Fibroblast of lung (primary cell): ENCODE results near the gene SYNJ2. TPM values are rescaled to one million over a fixed set of nuclear protein-coding genes. Genes with fewer than 3 reads are reported as not detected.

Source experiments
- DNase-seq, 2 donors: peaks; one replicate each; pipeline versions ENCODE4 v3.0.0 to v3.0.0-alpha.2; 2010; ENCODE audit warnings: low read depth in 2 of 2
- H2AFZ ChIP-seq: 2 replicates; pipeline ENCODE4 v1.5.1; 2012; ENCODE audit warnings: low read length, control low read depth, inconsistent platforms
- H3K27ac ChIP-seq: 2 replicates; pipeline ENCODE4 v1.5.1; 2011; ENCODE audit warnings: low read length, control low read depth; ENCODE audit not compliant: insufficient read depth
- H3K27me3 ChIP-seq: 2 replicates; pipeline ENCODE4 v1.5.1; 2011; ENCODE audit warnings: mild to moderate bottlenecking, low read length; ENCODE audit not compliant: control insufficient read depth, insufficient read depth
- H3K36me3 ChIP-seq: 2 replicates; pipeline ENCODE4 v1.5.1; 2011; ENCODE audit warnings: low read length; ENCODE audit not compliant: control insufficient read depth, insufficient read depth
- H3K4me1 ChIP-seq: 2 replicates; pipeline ENCODE4 v1.5.1; 2011; ENCODE audit warnings: low read length; ENCODE audit not compliant: control insufficient read depth, insufficient read depth; ENCODE audit errors: extremely low read depth
- H3K4me2 ChIP-seq: 2 replicates; pipeline ENCODE4 v1.5.1; 2011; ENCODE audit warnings: low read length, control low read depth; ENCODE audit not compliant: insufficient read depth; ENCODE audit errors: extremely low read depth
- H3K4me3 ChIP-seq, 4 experiments: fragments of 200-600 bp in 1 of 4; sonication (generic) in 1 of 4; replicated peaks in 1 of 4; 2 replicates each; pipeline ENCODE4 v1.5.1; 2011 to 2016; ENCODE audit warnings: low read length in 4 of 4, low read depth in 3 of 4, mild to moderate bottlenecking in 3 of 4, control low read depth in 2 of 4, inconsistent platforms in 1 of 4, mixed read lengths in 1 of 4; ENCODE audit not compliant: insufficient read depth in 1 of 4; ENCODE audit errors: control extremely low read depth in 1 of 4
- H3K79me2 ChIP-seq: 2 replicates; pipeline ENCODE4 v1.5.1; 2012; ENCODE audit warnings: mild to moderate bottlenecking, low read length, inconsistent platforms; ENCODE audit not compliant: control insufficient read depth, insufficient read depth
- H3K9ac ChIP-seq: 2 replicates; pipeline ENCODE4 v1.5.1; 2011; ENCODE audit warnings: mild to moderate bottlenecking, low read length, control low read depth; ENCODE audit not compliant: insufficient read depth
- H3K9me3 ChIP-seq: 2 replicates; pipeline ENCODE4 v1.5.1; 2012; ENCODE audit warnings: low read depth, low read length; ENCODE audit not compliant: control insufficient read depth, insufficient read depth
- H4K20me1 ChIP-seq: 2 replicates; pipeline ENCODE4 v1.5.1; 2011; ENCODE audit warnings: low read length; ENCODE audit not compliant: control insufficient read depth, insufficient read depth; ENCODE audit errors: extremely low read depth
- EZH2 ChIP-seq: IDR thresholded peaks from 2 replicates; pipeline ENCODE4 v1.5.1; 2012; ENCODE audit warnings: low read length, control low read depth, mild to moderate bottlenecking; ENCODE audit errors: missing control alignments
- polyA plus RNA-seq, 2 donors: library from polyadenylated mRNA; depleted of rRNA in 1 of 2; stranded (reverse) in 1 of 2; unstranded in 1 of 2; fragments of >200 nt; gene quantifications; 2 replicates each; pipeline ENCODE4 v1.2.1, GENCODE V29; 2011 to 2012; ENCODE audit warnings: missing spikeins in 1 of 2
- total RNA-seq: library from RNA; depleted of rRNA; stranded (reverse); fragments of >200 nt; gene quantifications from 2 replicates; pipeline ENCODE4 v1.2.1, GENCODE V29; 2014
- TF ChIP-seq, protein P1 (sequence below), 2 donors: IDR thresholded peaks in 1 of 2; conservative IDR thresholded peaks in 1 of 2; 1 replicate in 1 of 2; 2 replicates in 1 of 2; pipeline ENCODE4 v1.5.1; 2011 to 2012; ENCODE audit warnings: low read length in 2 of 2, control low read depth in 1 of 2, inconsistent platforms in 1 of 2, low read depth in 1 of 2, mild to moderate bottlenecking in 1 of 2

Gene SYNJ2
- total and polyA plus RNA-seq, 2 donors (not counting 1 experiment from before 2014, with no cell fraction given) = 23.5 to 57.3 TPM

DNA sequence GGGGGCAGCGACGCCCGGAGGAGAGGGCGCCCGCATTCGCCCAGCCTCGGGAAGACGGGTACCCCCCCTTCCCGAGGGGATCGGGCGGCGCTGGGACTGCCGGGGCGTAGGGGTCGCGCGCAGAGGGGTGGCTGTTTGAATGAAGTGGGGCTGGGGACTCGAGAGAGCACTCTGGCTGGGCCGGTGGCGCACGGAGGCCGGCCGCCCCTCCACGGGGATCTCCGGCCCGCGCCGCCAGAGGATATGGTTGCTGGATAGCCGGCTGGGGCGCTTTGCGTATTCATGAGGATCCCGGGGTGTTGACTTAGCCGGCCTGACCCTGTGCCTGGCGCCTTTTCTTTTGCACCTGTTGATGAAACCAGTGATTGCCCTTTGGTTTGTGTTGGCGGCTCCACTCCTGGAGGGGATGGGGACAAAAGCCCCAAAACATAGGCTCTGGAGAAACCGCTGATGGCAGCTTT is 469 bp downstream of the SYNJ2 start:
- H3K9me3 ChIP-seq = no peaks in the 10 kb centered on the region
- H4K20me1 ChIP-seq = no peaks in the 10 kb centered on the region
- H3K27ac ChIP-seq = peak overlapping the region; percentile 81
- H3K36me3 ChIP-seq = no peaks in the 10 kb centered on the region
- no peak overlapping the region for H2AFZ ChIP-seq
- DNase-seq = peak; percentile 42 to 45
- peak overlapping the region; percentile 96 for H3K9ac ChIP-seq
- peak overlapping the region; percentile 87 for H3K4me2 ChIP-seq
- peak overlapping the region; percentile 90 to 98 (median 92) for H3K4me3 ChIP-seq
- peaks cover 51% of the 10 kb centered on the region for H3K79me2 ChIP-seq
- H3K4me1 ChIP-seq = peaks cover 13% of the 10 kb centered on the region
- TF ChIP-seq, protein P1, sequence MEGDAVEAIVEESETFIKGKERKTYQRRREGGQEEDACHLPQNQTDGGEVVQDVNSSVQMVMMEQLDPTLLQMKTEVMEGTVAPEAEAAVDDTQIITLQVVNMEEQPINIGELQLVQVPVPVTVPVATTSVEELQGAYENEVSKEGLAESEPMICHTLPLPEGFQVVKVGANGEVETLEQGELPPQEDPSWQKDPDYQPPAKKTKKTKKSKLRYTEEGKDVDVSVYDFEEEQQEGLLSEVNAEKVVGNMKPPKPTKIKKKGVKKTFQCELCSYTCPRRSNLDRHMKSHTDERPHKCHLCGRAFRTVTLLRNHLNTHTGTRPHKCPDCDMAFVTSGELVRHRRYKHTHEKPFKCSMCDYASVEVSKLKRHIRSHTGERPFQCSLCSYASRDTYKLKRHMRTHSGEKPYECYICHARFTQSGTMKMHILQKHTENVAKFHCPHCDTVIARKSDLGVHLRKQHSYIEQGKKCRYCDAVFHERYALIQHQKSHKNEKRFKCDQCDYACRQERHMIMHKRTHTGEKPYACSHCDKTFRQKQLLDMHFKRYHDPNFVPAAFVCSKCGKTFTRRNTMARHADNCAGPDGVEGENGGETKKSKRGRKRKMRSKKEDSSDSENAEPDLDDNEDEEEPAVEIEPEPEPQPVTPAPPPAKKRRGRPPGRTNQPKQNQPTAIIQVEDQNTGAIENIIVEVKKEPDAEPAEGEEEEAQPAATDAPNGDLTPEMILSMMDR (conservative IDR thresholded peaks at IDR 0.05 in 1 of 2, IDR thresholded peaks at IDR 0.05 in 1 of 2; ENCODE audit: low read depth in 1 of 2, low read length in 2 of 2) = no peak
- TF ChIP-seq EZH2 = no peak
- no peaks in the 10 kb centered on the region for H3K27me3 ChIP-seq

DNA sequence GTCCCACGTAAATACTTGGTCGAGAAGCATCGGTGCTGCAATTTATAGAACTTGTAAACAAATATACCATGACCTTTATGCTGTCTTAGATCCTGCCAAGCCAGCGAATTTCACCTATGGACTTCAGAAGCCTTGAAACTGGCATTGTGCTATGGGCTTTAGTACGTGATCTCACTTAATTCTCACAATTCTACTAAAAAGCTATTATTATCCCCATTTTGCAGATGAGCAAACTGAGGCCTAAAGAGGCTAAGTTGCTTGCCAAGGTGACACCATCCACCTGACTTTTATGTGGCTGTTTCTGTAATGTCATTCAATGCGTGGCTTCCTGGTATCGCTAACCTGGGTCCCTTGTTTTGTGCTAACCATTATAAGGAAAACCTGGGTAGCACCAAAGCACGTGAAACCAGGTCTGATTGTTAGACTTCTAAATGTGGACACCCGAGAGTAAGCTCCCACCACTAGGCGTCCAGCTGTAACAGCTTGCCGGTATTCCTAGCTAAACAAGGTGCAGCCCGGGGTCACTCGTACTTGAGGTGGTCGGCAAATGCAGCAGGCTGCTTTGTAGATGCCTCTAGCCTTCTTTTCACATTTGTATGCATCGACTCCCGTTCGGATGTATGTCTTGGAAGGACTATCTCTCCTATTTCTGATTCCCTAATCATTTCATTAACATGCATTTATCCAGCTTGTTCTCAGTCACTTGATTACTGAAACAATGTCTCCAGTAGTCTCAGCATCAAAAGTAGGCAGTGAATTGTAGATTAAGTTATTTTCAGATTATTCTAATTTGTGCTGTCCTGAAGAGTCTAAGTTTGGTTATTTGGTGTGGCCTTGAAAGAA is 1.1 kb downstream of the SYNJ2 start:
- H3K27me3 ChIP-seq = no peaks in the 10 kb centered on the region
- H3K79me2 ChIP-seq = peaks cover 58% of the 10 kb centered on the region
- H3K27ac ChIP-seq = peak overlapping the region; percentile 81
- no peak overlapping the region for H2AFZ ChIP-seq
- H3K9ac ChIP-seq = peak overlapping the region; percentile 96
- peak overlapping the region; percentile 90 to 98 (median 92) for H3K4me3 ChIP-seq
- no peak for TF ChIP-seq EZH2
- TF ChIP-seq, protein P1 (conservative IDR thresholded peaks at IDR 0.05 in 1 of 2, IDR thresholded peaks at IDR 0.05 in 1 of 2; ENCODE audit: low read depth in 1 of 2, low read length in 2 of 2) = peak; percentile 41 to 46
- peak overlapping the region; percentile 87 for H3K4me2 ChIP-seq
- no peaks in the 10 kb centered on the region for H4K20me1 ChIP-seq
- DNase-seq = peak; percentile 45 to 70
- H3K9me3 ChIP-seq = no peaks in the 10 kb centered on the region
- H3K4me1 ChIP-seq = peaks cover 13% of the 10 kb centered on the region
- H3K36me3 ChIP-seq = no peaks in the 10 kb centered on the region

DNA sequence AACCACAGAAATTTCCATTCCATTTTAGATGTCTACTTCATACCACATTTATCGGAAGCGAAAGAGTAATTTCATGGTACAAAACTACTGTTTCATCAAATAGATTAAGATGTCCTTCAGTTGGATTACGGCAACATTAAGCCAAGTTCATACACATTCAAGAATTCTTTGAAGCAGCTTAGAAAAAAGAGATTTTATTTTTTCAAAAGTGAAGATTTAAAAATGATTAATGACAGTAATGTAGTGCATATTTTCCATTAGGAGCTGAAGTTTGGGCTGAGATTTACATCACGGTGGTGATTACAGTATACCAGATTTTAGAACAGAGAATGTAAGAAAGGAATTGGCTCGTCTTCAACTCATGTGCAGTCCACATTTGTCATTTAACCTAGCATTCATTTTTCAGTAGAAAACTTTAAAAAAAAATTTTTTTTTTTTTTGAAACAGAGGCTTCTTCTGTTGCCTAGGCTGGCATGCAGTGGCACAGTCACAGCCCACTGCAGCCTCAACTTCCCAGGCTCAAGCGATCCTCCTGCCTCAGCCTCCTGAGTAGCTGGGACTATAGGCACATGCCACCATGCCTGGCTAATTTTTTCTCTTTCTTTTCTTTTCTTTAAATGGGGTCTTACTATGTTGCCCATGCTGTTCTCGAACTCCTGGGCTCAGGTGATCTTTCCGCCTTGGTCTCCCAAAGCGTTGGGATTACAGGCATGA is 1.9 kb downstream of the SYNJ2 start:
- Histone ChIP-seq H3K27me3 (no peaks in the 10 kb centered on the region), H3K9ac (no peak overlapping the region), H3K79me2 (peaks cover 65% of the 10 kb centered on the region), H3K4me2 (peak overlapping the region; percentile 87), H3K4me1 (peaks cover 13% of the 10 kb centered on the region), H3K27ac (peak overlapping the region; percentile 81), H2AFZ (no peak overlapping the region), H3K36me3 (no peaks in the 10 kb centered on the region), H3K9me3 (no peaks in the 10 kb centered on the region), H3K4me3 (peak overlapping the region; percentile 90 to 98 (median 92)), H4K20me1 (no peaks in the 10 kb centered on the region)
- peak; percentile 49 to 73 for DNase-seq
- no peak for TF ChIP-seq EZH2
